DOHH2 (cell line): Measurements from ENCODE around the gene FOXI1.

Source experiments
- H3F3A ChIP-seq: fragments of 200-600 bp; sonication (generic), shearing (Covaris generic); 2 replicates; pipeline ENCODE4 v1.6.0; 2016; ENCODE audit warnings: antibody characterized with exemption, mild to moderate bottlenecking; ENCODE audit not compliant: control insufficient read depth, insufficient read depth
- H3K27ac ChIP-seq: fragments of 200-600 bp; sonication (generic); 2 replicates; pipeline ENCODE4 v1.5.1; 2014; ENCODE audit warnings: low read depth, mild to moderate bottlenecking, low read length, moderate library complexity
- H3K27me3 ChIP-seq: fragments of 200-600 bp; sonication (generic); 2 replicates; pipeline ENCODE4 v1.6.1; 2014; ENCODE audit warnings: mild to moderate bottlenecking, low read length, mixed read lengths; ENCODE audit not compliant: control insufficient read depth
- H3K36me3 ChIP-seq: fragments of 200-600 bp; sonication (generic); 2 replicates; pipeline ENCODE4 v1.6.1; 2014; ENCODE audit warnings: mild to moderate bottlenecking, low read length, moderate library complexity, mixed read lengths; ENCODE audit not compliant: control insufficient read depth
- H3K4me1 ChIP-seq: fragments of 200-600 bp; sonication (generic); 2 replicates; pipeline ENCODE4 v1.6.1; 2014; ENCODE audit warnings: mild to moderate bottlenecking, low read length, mixed read lengths; ENCODE audit not compliant: control insufficient read depth
- H3K4me2 ChIP-seq: fragments of 200-600 bp; sonication (generic); 2 replicates; pipeline ENCODE4 v1.6.0; 2014; ENCODE audit warnings: mild to moderate bottlenecking, low read length, moderate library complexity
- H3K4me3 ChIP-seq: fragments of 200-600 bp; sonication (generic); 2 replicates; pipeline ENCODE4 v1.5.1; 2014; ENCODE audit warnings: mild to moderate bottlenecking, low read length, mixed read lengths
- H3K79me2 ChIP-seq: fragments of 200-600 bp; sonication (generic); 2 replicates; pipeline ENCODE4 v1.6.1; 2014; ENCODE audit warnings: mild to moderate bottlenecking, low read length, mixed read lengths; ENCODE audit not compliant: control insufficient read depth
- H3K9me2 ChIP-seq: fragments of 200-600 bp; sonication (generic); replicated peaks from 2 replicates; pipeline ENCODE4 v1.6.1; 2014; ENCODE audit warnings: mild to moderate bottlenecking, low read length, mixed read lengths; ENCODE audit not compliant: control insufficient read depth
- H3K9me3 ChIP-seq: fragments of 200-600 bp; sonication (generic); 2 replicates; pipeline ENCODE4 v1.6.1; 2014; ENCODE audit warnings: antibody characterized with exemption, low read length, mixed read lengths; ENCODE audit not compliant: control insufficient read depth, insufficient read depth
- H4K20me1 ChIP-seq: fragments of 200-600 bp; sonication (generic); 2 replicates; pipeline ENCODE4 v1.6.0; 2014; ENCODE audit warnings: low read depth, mild to moderate bottlenecking, antibody characterized with exemption, low read length, moderate library complexity; ENCODE audit not compliant: control insufficient read depth, insufficient read depth
- CTCF ChIP-seq: fragments of 200-600 bp; sonication (generic); IDR thresholded peaks from one replicate; pipeline ENCODE4 v1.5.1; 2014; ENCODE audit warnings: antibody characterized with exemption, mild to moderate bottlenecking, low read depth, low read length; ENCODE audit not compliant: poor library complexity, severe bottlenecking
- EZH2phosphoT487 ChIP-seq: fragments of 200-600 bp; sonication (generic); IDR thresholded peaks from 2 replicates; pipeline ENCODE4 v1.6.1; 2017; ENCODE audit warnings: borderline replicate concordance, mild to moderate bottlenecking, antibody characterized with exemption, low read length, moderate library complexity, mixed read lengths

FOXI1 gene

GRCh38 chr5:170059221-170059620 lies 46.5 kb upstream of the FOXI1 start:
- Histone ChIP-seq H3K4me3 (no peak overlapping the region), H3K4me1 (no peaks in the 10 kb centered on the region), H4K20me1 (no peaks in the 10 kb centered on the region), H3K27me3 (no peaks in the 10 kb centered on the region), H3K9me3 (no peaks in the 10 kb centered on the region), H3K4me2 (no peak overlapping the region), H3K79me2 (no peaks in the 10 kb centered on the region), H3F3A (no peaks in the 10 kb centered on the region), H3K27ac (no peak overlapping the region), H3K36me3 (peaks cover 40% of the 10 kb centered on the region), H3K9me2 (no peaks in the 10 kb centered on the region)
- TF ChIP-seq EZH2phosphoT487 (no peak), CTCF (no peak)

GRCh38 chr5:170067152-170067551 lies 38.5 kb upstream of the FOXI1 start:
- Histone ChIP-seq H3K9me2 (no peaks in the 10 kb centered on the region), H3F3A (0 out of 2 replicates have a peak, but pooled peaks cover 4% of the 10 kb centered on the region), H3K27me3 (no peaks in the 10 kb centered on the region), H3K9me3 (no peaks in the 10 kb centered on the region), H3K36me3 (peaks cover 68% of the 10 kb centered on the region), H3K4me2 (no peak overlapping the region), H3K27ac (no peak overlapping the region), H3K79me2 (no peaks in the 10 kb centered on the region), H4K20me1 (no peaks in the 10 kb centered on the region), H3K4me3 (no peak overlapping the region), H3K4me1 (no peaks in the 10 kb centered on the region)
- TF ChIP-seq CTCF (no peak), EZH2phosphoT487 (no peak)

GRCh38 chr5:170067574-170068170 lies 38.0 kb upstream of the FOXI1 start:
- Histone ChIP-seq H3K4me2 (no peak overlapping the region), H3K4me3 (no peak overlapping the region), H3K27me3 (no peaks in the 10 kb centered on the region), H3F3A (0 out of 2 replicates have a peak, but pooled peaks cover 4% of the 10 kb centered on the region), H3K36me3 (peaks cover 64% of the 10 kb centered on the region), H3K9me3 (no peaks in the 10 kb centered on the region), H3K9me2 (no peaks in the 10 kb centered on the region), H3K79me2 (no peaks in the 10 kb centered on the region), H4K20me1 (no peaks in the 10 kb centered on the region), H3K27ac (no peak overlapping the region), H3K4me1 (no peaks in the 10 kb centered on the region)
- TF ChIP-seq CTCF (no peak), EZH2phosphoT487 (no peak)
